Hepatocyte (in vitro differentiated cells): ENCODE measurements around the gene CLEC3B. TPM values are rescaled to one million over a fixed set of nuclear protein-coding genes. Genes with fewer than 3 reads are reported as not detected.

Experiments
- DNase-seq: peaks from one replicate; pipeline ENCODE4 v3.0.0-alpha.2; 2016; ENCODE audit warnings: low spot score
- H2AFZ ChIP-seq: fragments of 200-600 bp; sonication (generic); 2 replicates; pipeline ENCODE4 v1.6.0; 2016; ENCODE audit warnings: antibody characterized with exemption, mild to moderate bottlenecking
- H3K27ac ChIP-seq: fragments of 200-600 bp; sonication (generic); 2 replicates; pipeline ENCODE4 v1.5.1; 2016; ENCODE audit warnings: mild to moderate bottlenecking
- H3K27me3 ChIP-seq: fragments of 200-600 bp; sonication (generic); 2 replicates; pipeline ENCODE4 v1.6.1; 2016
- H3K36me3 ChIP-seq: fragments of 200-600 bp; sonication (generic); replicated peaks from 2 replicates; pipeline ENCODE4 v1.5.1; 2016; ENCODE audit warnings: low read depth; ENCODE audit not compliant: insufficient read depth
- H3K4me1 ChIP-seq: fragments of 200-600 bp; sonication (generic); 2 replicates; pipeline ENCODE4 v1.5.1; 2016; ENCODE audit warnings: mild to moderate bottlenecking, moderate library complexity; ENCODE audit not compliant: insufficient read depth
- H3K4me2 ChIP-seq: fragments of 200-600 bp; sonication (generic); 2 replicates; pipeline ENCODE4 v1.6.0; 2016
- H3K4me3 ChIP-seq: fragments of 200-600 bp; sonication (generic); 2 replicates; pipeline ENCODE4 v1.5.1; 2016; ENCODE audit warnings: mild to moderate bottlenecking
- H3K79me2 ChIP-seq: fragments of 200-600 bp; sonication (generic); 2 replicates; pipeline ENCODE4 v1.6.0; 2017; ENCODE audit warnings: mild to moderate bottlenecking
- H3K9me2 ChIP-seq: fragments of 200-600 bp; sonication (generic); replicated peaks from 2 replicates; pipeline ENCODE4 v1.6.0; 2017; ENCODE audit warnings: mild to moderate bottlenecking; ENCODE audit not compliant: insufficient read depth
- H3K9me3 ChIP-seq: fragments of 200-600 bp; sonication (generic); 2 replicates; pipeline ENCODE4 v1.5.1; 2016; ENCODE audit warnings: low read depth, mild to moderate bottlenecking
- H4K20me1 ChIP-seq: fragments of 200-600 bp; sonication (generic); 2 replicates; pipeline ENCODE4 v1.6.0; 2016; ENCODE audit warnings: mild to moderate bottlenecking; ENCODE audit not compliant: insufficient read depth, poor library complexity, severe bottlenecking
- CTCF ChIP-seq: fragments of 200-600 bp; sonication (generic); IDR thresholded peaks from 2 replicates; pipeline ENCODE4 v1.5.1; 2016; ENCODE audit warnings: antibody characterized with exemption, mild to moderate bottlenecking; ENCODE audit not compliant: poor library complexity
- EZH2 ChIP-seq: fragments of 200-600 bp; sonication (generic); IDR thresholded peaks from 2 replicates; pipeline ENCODE4 v1.6.1; 2016; ENCODE audit warnings: antibody characterized with exemption, mild to moderate bottlenecking, borderline replicate concordance
- EZH2phosphoT487 ChIP-seq: fragments of 200-600 bp; sonication (generic); IDR thresholded peaks from one replicate; pipeline ENCODE4 v1.6.1; 2018; ENCODE audit warnings: antibody characterized with exemption, mild to moderate bottlenecking, low read depth, moderate library complexity; ENCODE audit not compliant: unreplicated experiment, severe bottlenecking
- WGBS: methylation state at CpG from one replicate; pipeline ENCODE4 v1.1.6; 2016; ENCODE audit warnings: low lambda C conversion rate; ENCODE audit errors: missing lambda C conversion rate; 5-methylcytosine and 5-hydroxymethylcytosine counted together
- polyA plus RNA-seq: library from polyadenylated mRNA; unstranded; fragments of >200 nt; fragmentation: Nextera tagmentation; extraction: Ambion mirVana; gene quantifications from 2 replicates; pipeline ENCODE4 v1.2.1, GENCODE V29; 2016
- total RNA-seq: library from RNA; depleted of rRNA; stranded (reverse); fragments of >200 nt; gene quantifications from 2 replicates; pipeline ENCODE4 v1.2.3, GENCODE V29; 2014

CLEC3B gene
- total and polyA plus RNA-seq, 2 experiments from 2014 or later, result 1.3 to 1.7 TPM

GRCh38 chr3:44991326-44991725, 34.8 kb upstream of the CLEC3B start:
- no peaks in the 10 kb centered on the region for H3K9me3 ChIP-seq
- H3K9me2 ChIP-seq, result no peaks in the 10 kb centered on the region
- no peak for DNase-seq
- 100% methylated on average over 1 of the region's 1 CpG for WGBS
- TF ChIP-seq EZH2 (no peak), EZH2phosphoT487 (no peak), CTCF (no peak)
- H3K4me3 ChIP-seq, result no peak overlapping the region
- H4K20me1 ChIP-seq, result no peaks in the 10 kb centered on the region
- H2AFZ ChIP-seq, result no peak overlapping the region
- peaks cover 29% of the 10 kb centered on the region for H3K4me1 ChIP-seq
- no peaks in the 10 kb centered on the region for H3K27me3 ChIP-seq
- peaks cover 33% of the 10 kb centered on the region for H3K79me2 ChIP-seq
- H3K36me3 ChIP-seq, result no peaks in the 10 kb centered on the region
- H3K4me2 ChIP-seq, result no peak overlapping the region
- H3K27ac ChIP-seq, result no peak overlapping the region

- TF ChIP-seq EZH2phosphoT487 (no peak), EZH2 (no peak), CTCF (peak; percentile 49)
- Histone ChIP-seq H3K4me2 (no peak overlapping the region), H3K79me2 (peaks cover 22% of the 10 kb centered on the region), H3K9me2 (no peaks in the 10 kb centered on the region), H4K20me1 (no peaks in the 10 kb centered on the region), H3K27me3 (no peaks in the 10 kb centered on the region), H3K4me3 (no peak overlapping the region), H3K4me1 (peaks cover 38% of the 10 kb centered on the region), H3K9me3 (no peaks in the 10 kb centered on the region), H2AFZ (no peak overlapping the region), H3K27ac (peak overlapping the region; percentile 78), H3K36me3 (no peaks in the 10 kb centered on the region)
- WGBS, result 54% methylated on average over 7 of the region's 7 CpGs
- peak; percentile 47 for DNase-seq
Observed at GRCh38 chr3:44992555-44993470, 33.3 kb upstream of the CLEC3B start.

GRCh38 chr3:44993471-44994205, 32.5 kb upstream of the CLEC3B start:
- Histone ChIP-seq H3K9me2 (no peaks in the 10 kb centered on the region), H3K4me1 (peaks cover 38% of the 10 kb centered on the region), H3K4me3 (no peak overlapping the region), H2AFZ (no peak overlapping the region), H4K20me1 (no peaks in the 10 kb centered on the region), H3K4me2 (no peak overlapping the region), H3K27me3 (no peaks in the 10 kb centered on the region), H3K36me3 (no peaks in the 10 kb centered on the region), H3K27ac (peak overlapping the region; percentile 78), H3K9me3 (no peaks in the 10 kb centered on the region), H3K79me2 (peaks cover 16% of the 10 kb centered on the region)
- TF ChIP-seq EZH2 (no peak), EZH2phosphoT487 (no peak), CTCF (no peak)
- DNase-seq, result peak; percentile 15
